Ishikawa (cell line): ENCODE measurements around the gene RBP7.

Experiments
- CEBPB ChIP-seq: IDR thresholded peaks from 2 replicates; pipeline ENCODE4 v1.6.1; 2012
- EP300 ChIP-seq: IDR thresholded peaks from 2 replicates; pipeline ENCODE4 v1.6.1; 2012; ENCODE audit warnings: borderline replicate concordance
- NFIC ChIP-seq: IDR thresholded peaks from 2 replicates; pipeline ENCODE4 v1.6.1; 2012
- TAF1 ChIP-seq: IDR thresholded peaks from 2 replicates; pipeline ENCODE4 v1.6.1; 2012; ENCODE audit warnings: low read depth, mild to moderate bottlenecking
- TCF12 ChIP-seq: IDR thresholded peaks from 2 replicates; pipeline ENCODE4 v1.6.1; 2012; ENCODE audit warnings: low read depth
- TF ChIP-seq, protein P1 (sequence below): IDR thresholded peaks from 2 replicates; pipeline ENCODE4 v1.6.1; 2012
- TF ChIP-seq, protein P2 (sequence below): IDR thresholded peaks from 2 replicates; pipeline ENCODE4 v1.6.1; 2012; ENCODE audit warnings: low read depth, mild to moderate bottlenecking

DNA sequence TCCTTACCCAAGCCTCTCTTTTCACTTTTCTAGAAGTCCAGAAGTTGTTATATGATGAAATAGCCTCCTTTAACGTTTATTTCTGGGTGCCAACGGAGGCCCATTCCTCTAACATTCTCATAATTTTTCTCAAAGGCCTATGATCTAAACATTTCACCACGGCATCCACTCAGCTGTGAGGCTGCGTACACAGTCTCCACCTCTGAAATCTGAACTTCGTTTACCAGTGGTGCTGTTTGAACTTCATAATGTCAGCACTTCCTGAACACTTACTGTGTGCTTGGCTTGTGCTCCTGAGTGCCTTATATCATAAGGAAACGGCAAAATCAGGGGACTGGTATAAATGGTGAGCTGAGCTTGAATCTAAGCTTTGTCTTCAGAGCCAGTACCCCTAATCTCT lies 12.0 kb upstream of the RBP7 start:
- TF ChIP-seq, protein P1, sequence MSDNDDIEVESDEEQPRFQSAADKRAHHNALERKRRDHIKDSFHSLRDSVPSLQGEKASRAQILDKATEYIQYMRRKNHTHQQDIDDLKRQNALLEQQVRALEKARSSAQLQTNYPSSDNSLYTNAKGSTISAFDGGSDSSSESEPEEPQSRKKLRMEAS: no peak
- no peak for TF ChIP-seq NFIC
- TF ChIP-seq CEBPB: no peak
- TF ChIP-seq, protein P2, sequence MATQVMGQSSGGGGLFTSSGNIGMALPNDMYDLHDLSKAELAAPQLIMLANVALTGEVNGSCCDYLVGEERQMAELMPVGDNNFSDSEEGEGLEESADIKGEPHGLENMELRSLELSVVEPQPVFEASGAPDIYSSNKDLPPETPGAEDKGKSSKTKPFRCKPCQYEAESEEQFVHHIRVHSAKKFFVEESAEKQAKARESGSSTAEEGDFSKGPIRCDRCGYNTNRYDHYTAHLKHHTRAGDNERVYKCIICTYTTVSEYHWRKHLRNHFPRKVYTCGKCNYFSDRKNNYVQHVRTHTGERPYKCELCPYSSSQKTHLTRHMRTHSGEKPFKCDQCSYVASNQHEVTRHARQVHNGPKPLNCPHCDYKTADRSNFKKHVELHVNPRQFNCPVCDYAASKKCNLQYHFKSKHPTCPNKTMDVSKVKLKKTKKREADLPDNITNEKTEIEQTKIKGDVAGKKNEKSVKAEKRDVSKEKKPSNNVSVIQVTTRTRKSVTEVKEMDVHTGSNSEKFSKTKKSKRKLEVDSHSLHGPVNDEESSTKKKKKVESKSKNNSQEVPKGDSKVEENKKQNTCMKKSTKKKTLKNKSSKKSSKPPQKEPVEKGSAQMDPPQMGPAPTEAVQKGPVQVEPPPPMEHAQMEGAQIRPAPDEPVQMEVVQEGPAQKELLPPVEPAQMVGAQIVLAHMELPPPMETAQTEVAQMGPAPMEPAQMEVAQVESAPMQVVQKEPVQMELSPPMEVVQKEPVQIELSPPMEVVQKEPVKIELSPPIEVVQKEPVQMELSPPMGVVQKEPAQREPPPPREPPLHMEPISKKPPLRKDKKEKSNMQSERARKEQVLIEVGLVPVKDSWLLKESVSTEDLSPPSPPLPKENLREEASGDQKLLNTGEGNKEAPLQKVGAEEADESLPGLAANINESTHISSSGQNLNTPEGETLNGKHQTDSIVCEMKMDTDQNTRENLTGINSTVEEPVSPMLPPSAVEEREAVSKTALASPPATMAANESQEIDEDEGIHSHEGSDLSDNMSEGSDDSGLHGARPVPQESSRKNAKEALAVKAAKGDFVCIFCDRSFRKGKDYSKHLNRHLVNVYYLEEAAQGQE: no peak
- TF ChIP-seq TAF1: no peak
- no peak for TF ChIP-seq EP300
- no peak for TF ChIP-seq TCF12
